ENCODE data around the gene TLE1. TPM values are rescaled to one million over a fixed set of nuclear protein-coding genes. Genes with fewer than 3 reads are reported as not detected.

The TLE1 gene
- total RNA-seq, 1 experiment from 2014 or later = 17.3 TPM

DNA sequence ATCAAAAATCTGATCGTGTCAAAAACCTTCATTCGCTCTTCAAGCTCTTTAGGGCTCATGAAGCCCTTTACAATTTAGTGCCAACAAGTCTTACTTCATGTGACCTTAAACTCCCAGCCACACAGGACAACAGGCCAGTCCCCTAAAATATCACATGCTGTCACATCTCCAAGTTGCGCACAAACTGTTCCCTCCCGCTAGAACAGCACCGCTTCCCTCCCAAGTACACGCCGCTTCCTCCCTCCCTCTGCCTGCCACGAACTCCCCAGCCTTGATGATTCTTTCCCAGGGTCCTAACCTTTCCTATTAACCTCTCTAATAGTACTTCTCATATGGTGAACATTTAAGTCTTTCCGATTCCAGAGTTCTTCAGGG is 91.2 kb downstream of the TLE1 start (continued):
- TF ChIP-seq, protein P1, sequence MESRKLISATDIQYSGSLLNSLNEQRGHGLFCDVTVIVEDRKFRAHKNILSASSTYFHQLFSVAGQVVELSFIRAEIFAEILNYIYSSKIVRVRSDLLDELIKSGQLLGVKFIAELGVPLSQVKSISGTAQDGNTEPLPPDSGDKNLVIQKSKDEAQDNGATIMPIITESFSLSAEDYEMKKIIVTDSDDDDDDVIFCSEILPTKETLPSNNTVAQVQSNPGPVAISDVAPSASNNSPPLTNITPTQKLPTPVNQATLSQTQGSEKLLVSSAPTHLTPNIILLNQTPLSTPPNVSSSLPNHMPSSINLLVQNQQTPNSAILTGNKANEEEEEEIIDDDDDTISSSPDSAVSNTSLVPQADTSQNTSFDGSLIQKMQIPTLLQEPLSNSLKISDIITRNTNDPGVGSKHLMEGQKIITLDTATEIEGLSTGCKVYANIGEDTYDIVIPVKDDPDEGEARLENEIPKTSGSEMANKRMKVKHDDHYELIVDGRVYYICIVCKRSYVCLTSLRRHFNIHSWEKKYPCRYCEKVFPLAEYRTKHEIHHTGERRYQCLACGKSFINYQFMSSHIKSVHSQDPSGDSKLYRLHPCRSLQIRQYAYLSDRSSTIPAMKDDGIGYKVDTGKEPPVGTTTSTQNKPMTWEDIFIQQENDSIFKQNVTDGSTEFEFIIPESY (IDR thresholded peaks at IDR 0.05; ENCODE audit: extremely low read depth, insufficient replicate concordance, low read length) = no peak
- TF ChIP-seq CBX3 (IDR thresholded peaks at IDR 0.05; ENCODE audit: low read depth) (no peak), SIN3A (IDR thresholded peaks at IDR 0.05; ENCODE audit: low read depth) (no peak), POLR2A (IDR thresholded peaks at IDR 0.05; ENCODE audit: borderline replicate concordance, extremely low read depth, insufficient read depth, insufficient read length) (no peak), FOSL1 (IDR thresholded peaks at IDR 0.05; ENCODE audit: low read depth) (no peak), ELF1 (IDR thresholded peaks at IDR 0.05; ENCODE audit: borderline replicate concordance, low read depth) (no peak)
- TF ChIP-seq, protein P2, sequence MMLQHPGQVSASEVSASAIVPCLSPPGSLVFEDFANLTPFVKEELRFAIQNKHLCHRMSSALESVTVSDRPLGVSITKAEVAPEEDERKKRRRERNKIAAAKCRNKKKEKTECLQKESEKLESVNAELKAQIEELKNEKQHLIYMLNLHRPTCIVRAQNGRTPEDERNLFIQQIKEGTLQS (IDR thresholded peaks at IDR 0.05) = no peak
- TF ChIP-seq, protein P3, sequence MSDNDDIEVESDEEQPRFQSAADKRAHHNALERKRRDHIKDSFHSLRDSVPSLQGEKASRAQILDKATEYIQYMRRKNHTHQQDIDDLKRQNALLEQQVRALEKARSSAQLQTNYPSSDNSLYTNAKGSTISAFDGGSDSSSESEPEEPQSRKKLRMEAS (IDR thresholded peaks at IDR 0.05) = no peak

DNA sequence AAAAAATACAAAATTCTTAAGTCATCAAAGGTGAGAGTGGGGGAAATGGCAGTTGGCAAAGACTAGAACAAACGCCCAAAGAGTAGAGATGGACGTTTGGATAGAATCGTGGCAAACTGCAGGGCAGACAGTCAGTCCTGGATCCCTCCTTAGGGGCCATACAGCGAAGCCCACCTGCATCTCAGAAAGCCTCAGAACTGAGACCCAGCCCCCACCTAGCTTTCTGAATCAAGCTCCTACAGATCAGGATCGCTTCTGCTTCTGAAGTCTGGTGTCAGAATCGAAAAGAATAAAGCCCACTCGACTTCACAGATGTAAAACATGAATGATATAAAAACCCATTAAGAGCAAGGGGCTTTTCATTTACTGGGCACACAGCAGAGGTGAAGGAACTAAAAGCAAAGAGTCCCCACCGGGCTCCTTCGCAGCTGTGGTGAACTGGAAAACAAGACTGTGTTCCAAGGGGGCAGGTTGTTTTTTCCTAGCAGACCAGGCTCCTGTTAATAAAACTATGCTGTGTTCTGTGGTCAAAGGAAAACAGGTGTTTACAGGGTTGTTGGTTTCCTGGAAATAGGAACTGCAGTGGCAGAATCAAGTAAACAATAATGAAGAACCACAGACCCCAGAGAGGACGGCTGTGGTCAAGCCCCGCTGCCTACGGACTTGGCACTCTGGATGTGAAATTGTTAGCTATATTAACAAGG is 91.8 kb downstream of the TLE1 start:
- Histone ChIP-seq H3K9ac (ENCODE audit: low read length) (no peak overlapping the region), H3K27me3 (ENCODE audit: insufficient read depth, low read length) (no peaks in the 10 kb centered on the region), H3K4me2 (ENCODE audit: low read length) (no peak overlapping the region), H4K20me1 (ENCODE audit: insufficient read depth) (no peaks in the 10 kb centered on the region), H2AFZ (ENCODE audit: low read depth, low read length, poor library complexity, severe bottlenecking) (no peak overlapping the region), H3K9me2 (ENCODE audit: insufficient read depth) (no peaks in the 10 kb centered on the region), H3K79me2 (ENCODE audit: insufficient read depth, low read length) (no peaks in the 10 kb centered on the region), H3K27ac (ENCODE audit: low read depth, low read length) (no peak overlapping the region), H3K9me3 (ENCODE audit: control insufficient read depth in 1 of 2, insufficient read depth in 1 of 2, low read depth in 1 of 2, low read length in 2 of 2) (no peaks in the 10 kb centered on the region), H3K4me3 (replicated peaks in 1 of 2; ENCODE audit: low read depth in 1 of 2, low read length in 2 of 2) (no peak overlapping the region), H3K4me1 (ENCODE audit: control insufficient read depth in 1 of 2, insufficient read depth in 2 of 2, low read length in 2 of 2) (no peaks in the 10 kb centered on the region), H3K36me3 (ENCODE audit: control insufficient read depth in 1 of 2, insufficient read depth in 2 of 2, low read length in 2 of 2) (no peaks in the 10 kb centered on the region)
- BruUV-seq (replicated peaks) = no TSS peak
- CTCF ChIA-PET = no interaction called here
- POLR2A ChIA-PET = no interaction called here
- RAD21 ChIA-PET (ENCODE audit: low non-redundant PET in 1 of 2, low total read pairs in 2 of 2, uncharacterized antibody in 2 of 2, unreplicated experiment in 2 of 2) = no interaction called here
- DNase-seq (ENCODE audit: low read depth, low spot score) (no peak), ATAC-seq (no peak)
- no peak for TF ChIP-seq CEBPB (IDR thresholded peaks at IDR 0.05; ENCODE audit: low read depth)
- no peak for TF ChIP-seq SRF (IDR thresholded peaks at IDR 0.05; ENCODE audit: low read depth)
- no peak for TF ChIP-seq RAD21 (IDR thresholded peaks at IDR 0.05; ENCODE audit: low read depth)
- TF ChIP-seq TCF7L2 (IDR thresholded peaks at IDR 0.05; ENCODE audit: borderline replicate concordance, extremely low read depth, insufficient read depth, insufficient read length) = no peak
- TF ChIP-seq JUND (IDR thresholded peaks at IDR 0.05) = no peak
- no peak for TF ChIP-seq EZH2 (IDR thresholded peaks at IDR 0.05)
- intact Hi-C loops (cut with micrococcal nuclease) = no loop called here

Measured in HCT116 (cell line).